ENCODE results near the gene PAX6.

Gene PAX6

GRCh38 chr11:31828217-31828616 is 17.1 kb upstream of the PAX6 start:
- ChIA-PET CTCF (no interaction called here), POLR2A (no interaction called here)
- TF ChIP-seq FOXM1 (IDR thresholded peaks at IDR 0.05; ENCODE audit: borderline replicate concordance) (no peak), LEF1 (IDR thresholded peaks at IDR 0.05; ENCODE audit: borderline replicate concordance) (no peak), SP1 (IDR thresholded peaks at IDR 0.05) (no peak), ARNT (IDR thresholded peaks at IDR 0.05) (no peak), CTBP1 (IDR thresholded peaks at IDR 0.05; ENCODE audit: borderline replicate concordance) (no peak), PKNOX1 (IDR thresholded peaks at IDR 0.05) (no peak), L3MBTL2 (conservative IDR thresholded peaks at IDR 0.05) (no peak), BHLHE40 (IDR thresholded peaks at IDR 0.05; ENCODE audit: borderline replicate concordance) (no peak), ELF4 (IDR thresholded peaks at IDR 0.05) (no peak), HDGF (IDR thresholded peaks at IDR 0.05; ENCODE audit: borderline replicate concordance) (no peak), FOXK2 (IDR thresholded peaks at IDR 0.05) (no peak), ZNF384 (IDR thresholded peaks at IDR 0.05) (no peak), FOXA1 (IDR thresholded peaks at IDR 0.05) (no peak), NFRKB (IDR thresholded peaks at IDR 0.05) (no peak), TARDBP (IDR thresholded peaks at IDR 0.05) (no peak), SUZ12 (IDR thresholded peaks at IDR 0.05) (no peak)
- no peak for DNase-seq (ENCODE audit: extremely low spot score)

- POLR2A ChIA-PET, result no interaction called here
- DNase-seq (ENCODE audit: extremely low spot score), result no peak
- no peak for TF ChIP-seq FOXM1 (IDR thresholded peaks at IDR 0.05; ENCODE audit: borderline replicate concordance)
- CTCF ChIA-PET, result no interaction called here
Observed at GRCh38 chr11:31827455-31828206, 16.5 kb upstream of the PAX6 start.

- ChIA-PET CTCF (no interaction called here), POLR2A (no interaction called here)
- no peak for DNase-seq (ENCODE audit: extremely low spot score)
- TF ChIP-seq FOXA1 (IDR thresholded peaks at IDR 0.05) (no peak), FOXK2 (IDR thresholded peaks at IDR 0.05) (no peak), ARNT (IDR thresholded peaks at IDR 0.05) (no peak), ELF4 (IDR thresholded peaks at IDR 0.05) (no peak), SUZ12 (IDR thresholded peaks at IDR 0.05) (no peak), LEF1 (IDR thresholded peaks at IDR 0.05; ENCODE audit: borderline replicate concordance) (no peak), FOXM1 (IDR thresholded peaks at IDR 0.05; ENCODE audit: borderline replicate concordance) (no peak), NFRKB (IDR thresholded peaks at IDR 0.05) (no peak), HDGF (IDR thresholded peaks at IDR 0.05; ENCODE audit: borderline replicate concordance) (no peak), PKNOX1 (IDR thresholded peaks at IDR 0.05) (no peak), TARDBP (IDR thresholded peaks at IDR 0.05) (no peak), L3MBTL2 (conservative IDR thresholded peaks at IDR 0.05) (no peak), BHLHE40 (IDR thresholded peaks at IDR 0.05; ENCODE audit: borderline replicate concordance) (no peak), CTBP1 (IDR thresholded peaks at IDR 0.05; ENCODE audit: borderline replicate concordance) (no peak), ZNF384 (IDR thresholded peaks at IDR 0.05) (no peak), SP1 (IDR thresholded peaks at IDR 0.05) (no peak)
Observed at GRCh38 chr11:31826536-31827438, 15.7 kb upstream of the PAX6 start.

- no peak for DNase-seq (ENCODE audit: extremely low spot score)
- CTCF ChIA-PET, result no interaction called here
- POLR2A ChIA-PET, result no interaction called here
- TF ChIP-seq SUZ12 (IDR thresholded peaks at IDR 0.05) (no peak), BHLHE40 (IDR thresholded peaks at IDR 0.05; ENCODE audit: borderline replicate concordance) (no peak), CTBP1 (IDR thresholded peaks at IDR 0.05; ENCODE audit: borderline replicate concordance) (no peak), NFRKB (IDR thresholded peaks at IDR 0.05) (no peak), FOXM1 (IDR thresholded peaks at IDR 0.05; ENCODE audit: borderline replicate concordance) (no peak), PKNOX1 (IDR thresholded peaks at IDR 0.05) (no peak), L3MBTL2 (conservative IDR thresholded peaks at IDR 0.05) (no peak), FOXK2 (IDR thresholded peaks at IDR 0.05) (no peak), TARDBP (IDR thresholded peaks at IDR 0.05) (no peak), FOXA1 (IDR thresholded peaks at IDR 0.05) (no peak), SP1 (IDR thresholded peaks at IDR 0.05) (no peak), LEF1 (IDR thresholded peaks at IDR 0.05; ENCODE audit: borderline replicate concordance) (no peak), ELF4 (IDR thresholded peaks at IDR 0.05) (no peak)
Observed at GRCh38 chr11:31825838-31826484, 14.8 kb upstream of the PAX6 start.

- ChIA-PET POLR2A (no interaction called here), CTCF (no interaction called here)
- TF ChIP-seq ARNT (IDR thresholded peaks at IDR 0.05) (no peak), PKNOX1 (IDR thresholded peaks at IDR 0.05) (no peak), TARDBP (IDR thresholded peaks at IDR 0.05) (no peak), SP1 (IDR thresholded peaks at IDR 0.05) (no peak), BHLHE40 (IDR thresholded peaks at IDR 0.05; ENCODE audit: borderline replicate concordance) (no peak), ZNF384 (IDR thresholded peaks at IDR 0.05) (no peak), L3MBTL2 (conservative IDR thresholded peaks at IDR 0.05) (no peak), CTBP1 (IDR thresholded peaks at IDR 0.05; ENCODE audit: borderline replicate concordance) (no peak), SUZ12 (IDR thresholded peaks at IDR 0.05) (no peak), LEF1 (IDR thresholded peaks at IDR 0.05; ENCODE audit: borderline replicate concordance) (no peak), FOXM1 (IDR thresholded peaks at IDR 0.05; ENCODE audit: borderline replicate concordance) (no peak), FOXA1 (IDR thresholded peaks at IDR 0.05) (no peak), NFRKB (IDR thresholded peaks at IDR 0.05) (no peak), HDGF (IDR thresholded peaks at IDR 0.05; ENCODE audit: borderline replicate concordance) (no peak), ELF4 (IDR thresholded peaks at IDR 0.05) (no peak), FOXK2 (IDR thresholded peaks at IDR 0.05) (no peak)
- no peak for DNase-seq (ENCODE audit: extremely low spot score)
Observed at GRCh38 chr11:31824879-31825837, 14.0 kb upstream of the PAX6 start.
